Endothelial cell (in vitro differentiated cells): ENCODE data around the gene PSME1. TPM values are rescaled to one million over a fixed set of nuclear protein-coding genes. Genes with fewer than 3 reads are reported as not detected.
A peak's percentile ranks its signal among the peaks of the same experiment; 100 is the strongest.

Source experiments
- DNase-seq: peaks from one replicate; pipeline ENCODE4 v3.0.0; 2021; ENCODE audit warnings: low spot score
- H3K27ac Mint-ChIP-seq: one replicate; pipeline ENCODE4 v1.8.0; 2021; ENCODE audit warnings: mixed read lengths, inconsistent platforms; ENCODE audit not compliant: unreplicated experiment
- H3K27me3 Mint-ChIP-seq: one replicate; pipeline ENCODE4 v1.8.0; 2021; ENCODE audit warnings: mild to moderate bottlenecking, moderate library complexity, mixed read lengths, inconsistent platforms; ENCODE audit not compliant: unreplicated experiment
- H3K36me3 Mint-ChIP-seq: one replicate; pipeline ENCODE4 v1.8.0; 2021; ENCODE audit warnings: mild to moderate bottlenecking, low read depth, mixed read lengths, inconsistent platforms; ENCODE audit not compliant: unreplicated experiment
- H3K4me1 Mint-ChIP-seq: one replicate; pipeline ENCODE4 v1.8.0; 2021; ENCODE audit warnings: mild to moderate bottlenecking, mixed read lengths, inconsistent platforms; ENCODE audit not compliant: unreplicated experiment
- H3K4me3 Mint-ChIP-seq: one replicate; pipeline ENCODE4 v1.8.0; 2021; ENCODE audit warnings: mild to moderate bottlenecking, mixed read lengths, inconsistent platforms; ENCODE audit not compliant: unreplicated experiment
- H3K9me3 Mint-ChIP-seq: one replicate; pipeline ENCODE4 v1.8.0; 2021; ENCODE audit warnings: mixed read lengths, inconsistent platforms; ENCODE audit not compliant: unreplicated experiment
- CTCF ChIP-seq: fragments of 200-600 bp; sonication (generic); IDR thresholded peaks from one replicate; pipeline ENCODE4 v1.5.0; 2021; ENCODE audit warnings: antibody characterized with exemption; ENCODE audit not compliant: unreplicated experiment
- total RNA-seq: library from RNA; stranded (reverse); fragmentation: NEBNext Ultra II Directional; extraction: Animal tissue kit (Norgen Biotek cat#: 25700); gene quantifications from one replicate; pipeline ENCODE4 v1.2.1, GENCODE V29; 2021; ENCODE audit not compliant: unreplicated experiment

The PSME1 gene
- total RNA-seq, 1 donor from 2014 or later = 43.6 TPM

GRCh38 chr14:24139272-24139934 is 3.4 kb downstream of the PSME1 start:
- DNase-seq = no peak
- peaks cover 29% of the 10 kb centered on the region for H3K36me3 Mint-ChIP-seq
- H3K9me3 Mint-ChIP-seq = no peaks in the 10 kb centered on the region
- no peak overlapping the region for H3K27ac Mint-ChIP-seq
- H3K27me3 Mint-ChIP-seq = peaks cover 11% of the 10 kb centered on the region
- H3K4me1 Mint-ChIP-seq = peaks cover 16% of the 10 kb centered on the region
- H3K4me3 Mint-ChIP-seq = peak overlapping the region; percentile 78
- TF ChIP-seq CTCF = no peak

- no peak for TF ChIP-seq CTCF
- H3K27me3 Mint-ChIP-seq = peaks cover 9% of the 10 kb centered on the region
- H3K4me1 Mint-ChIP-seq = peaks cover 15% of the 10 kb centered on the region
- DNase-seq = peak; percentile 97
- H3K36me3 Mint-ChIP-seq = peaks cover 28% of the 10 kb centered on the region
- H3K4me3 Mint-ChIP-seq = peak within 1 kb of the TSS; percentile 95
- H3K9me3 Mint-ChIP-seq = no peaks in the 10 kb centered on the region
- H3K27ac Mint-ChIP-seq = peak within 1 kb of the TSS; percentile 76
These were observed 5.3 kb downstream of the PSME1 start, which contains the start of gene EMC9 for GRCh38 chr14:24141097-24141880. EMC9 (minus strand) TSS chr14:24141591; CDS start chr14:24141304, 287 bp downstream.

GRCh38 chr14:24143511-24143910 is 7.5 kb downstream of the PSME1 start:
- Mint-ChIP-seq H3K27me3 (peaks cover 13% of the 10 kb centered on the region), H3K9me3 (no peaks in the 10 kb centered on the region), H3K4me1 (peaks cover 26% of the 10 kb centered on the region), H3K4me3 (peak overlapping the region; percentile 4), H3K27ac (no peak overlapping the region), H3K36me3 (peaks cover 28% of the 10 kb centered on the region)
- no peak for TF ChIP-seq CTCF
- no peak for DNase-seq

- Mint-ChIP-seq H3K27ac (peak overlapping the region; percentile 44), H3K9me3 (no peaks in the 10 kb centered on the region), H3K4me1 (peaks cover 28% of the 10 kb centered on the region), H3K36me3 (peaks cover 23% of the 10 kb centered on the region), H3K27me3 (peaks cover 17% of the 10 kb centered on the region), H3K4me3 (peak overlapping the region; percentile 49)
- TF ChIP-seq CTCF = no peak
- no peak for DNase-seq
These were observed 8.5 kb downstream of the PSME1 start for GRCh38 chr14:24144451-24144850.

- Mint-ChIP-seq H3K9me3 (no peaks in the 10 kb centered on the region), H3K36me3 (peaks cover 24% of the 10 kb centered on the region), H3K27me3 (peaks cover 17% of the 10 kb centered on the region), H3K4me1 (peaks cover 21% of the 10 kb centered on the region), H3K4me3 (peak overlapping the region; percentile 96), H3K27ac (no peak overlapping the region)
- TF ChIP-seq CTCF = no peak
- no peak for DNase-seq
These were observed 9.2 kb downstream of the PSME1 start for GRCh38 chr14:24145219-24145618.
